ENCODE results near the gene DYSF.

DNA sequence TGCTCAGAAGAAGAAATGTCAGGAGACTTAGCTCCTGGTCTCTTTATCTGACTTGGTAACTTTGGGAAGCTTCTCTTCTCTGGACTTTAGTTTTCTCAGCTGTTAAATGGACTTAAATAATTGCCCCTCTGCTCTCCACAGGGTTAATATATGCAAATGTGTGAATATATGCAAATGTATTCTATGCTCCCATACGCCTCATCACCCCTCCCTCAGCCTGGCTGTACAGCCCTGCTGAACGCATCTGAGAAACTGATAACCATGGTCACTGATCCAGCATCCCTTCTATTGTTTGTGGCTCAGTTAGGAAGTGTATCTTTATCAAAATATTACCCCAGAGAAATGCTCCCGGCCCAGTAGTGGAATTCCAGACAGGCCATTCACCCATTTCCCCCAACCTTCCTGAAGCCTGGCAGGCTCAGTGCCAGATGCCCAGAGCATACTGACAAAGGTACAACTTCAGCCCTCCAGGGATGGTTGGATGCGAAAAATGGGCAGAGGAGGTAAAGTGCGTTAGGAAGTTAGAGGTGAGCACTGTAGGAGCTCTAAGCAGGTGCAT is 103.4 kb downstream of the DYSF start:
- TF ChIP-seq CTCF (tag by site-specific recombination; IDR thresholded peaks at IDR 0.05) (no peak), ZNF501 (tag by site-specific recombination; IDR thresholded peaks at IDR 0.05) (no peak), ZBTB10 (tag by site-specific recombination; IDR thresholded peaks at IDR 0.05) (no peak), ZSCAN23 (tag by site-specific recombination; IDR thresholded peaks at IDR 0.05) (no peak), ZNF24 (tag by site-specific recombination; IDR thresholded peaks at IDR 0.05) (no peak), ZNF639 (tag by site-specific recombination; IDR thresholded peaks at IDR 0.05) (no peak), ZFHX2 (tag by site-specific recombination; conservative IDR thresholded peaks at IDR 0.05) (no peak), ZNF76 (tag by site-specific recombination; IDR thresholded peaks at IDR 0.05; ENCODE audit: borderline replicate concordance, low read depth) (no peak), ZNF707 (tag by site-specific recombination; IDR thresholded peaks at IDR 0.05) (no peak), ZNF548 (tag by site-specific recombination; IDR thresholded peaks at IDR 0.05) (no peak), KLF16 (tag by site-specific recombination; IDR thresholded peaks at IDR 0.05) (no peak)
- TF ChIP-seq, protein P1, sequence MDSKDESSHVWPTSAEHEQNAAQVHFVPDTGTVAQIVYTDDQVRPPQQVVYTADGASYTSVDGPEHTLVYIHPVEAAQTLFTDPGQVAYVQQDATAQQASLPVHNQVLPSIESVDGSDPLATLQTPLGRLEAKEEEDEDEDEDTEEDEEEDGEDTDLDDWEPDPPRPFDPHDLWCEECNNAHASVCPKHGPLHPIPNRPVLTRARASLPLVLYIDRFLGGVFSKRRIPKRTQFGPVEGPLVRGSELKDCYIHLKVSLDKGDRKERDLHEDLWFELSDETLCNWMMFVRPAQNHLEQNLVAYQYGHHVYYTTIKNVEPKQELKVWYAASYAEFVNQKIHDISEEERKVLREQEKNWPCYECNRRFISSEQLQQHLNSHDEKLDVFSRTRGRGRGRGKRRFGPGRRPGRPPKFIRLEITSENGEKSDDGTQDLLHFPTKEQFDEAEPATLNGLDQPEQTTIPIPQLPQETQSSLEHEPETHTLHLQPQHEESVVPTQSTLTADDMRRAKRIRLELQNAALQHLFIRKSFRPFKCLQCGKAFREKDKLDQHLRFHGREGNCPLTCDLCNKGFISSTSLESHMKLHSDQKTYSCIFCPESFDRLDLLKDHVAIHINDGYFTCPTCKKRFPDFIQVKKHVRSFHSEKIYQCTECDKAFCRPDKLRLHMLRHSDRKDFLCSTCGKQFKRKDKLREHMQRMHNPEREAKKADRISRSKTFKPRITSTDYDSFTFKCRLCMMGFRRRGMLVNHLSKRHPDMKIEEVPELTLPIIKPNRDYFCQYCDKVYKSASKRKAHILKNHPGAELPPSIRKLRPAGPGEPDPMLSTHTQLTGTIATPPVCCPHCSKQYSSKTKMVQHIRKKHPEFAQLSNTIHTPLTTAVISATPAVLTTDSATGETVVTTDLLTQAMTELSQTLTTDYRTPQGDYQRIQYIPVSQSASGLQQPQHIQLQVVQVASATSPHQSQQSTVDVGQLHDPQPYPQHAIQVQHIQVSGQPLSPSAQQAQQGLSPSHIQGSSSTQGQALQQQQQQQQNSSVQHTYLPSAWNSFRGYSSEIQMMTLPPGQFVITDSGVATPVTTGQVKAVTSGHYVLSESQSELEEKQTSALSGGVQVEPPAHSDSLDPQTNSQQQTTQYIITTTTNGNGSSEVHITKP (tag by site-specific recombination; IDR thresholded peaks at IDR 0.05): no peak
- TF ChIP-seq, protein P2, sequence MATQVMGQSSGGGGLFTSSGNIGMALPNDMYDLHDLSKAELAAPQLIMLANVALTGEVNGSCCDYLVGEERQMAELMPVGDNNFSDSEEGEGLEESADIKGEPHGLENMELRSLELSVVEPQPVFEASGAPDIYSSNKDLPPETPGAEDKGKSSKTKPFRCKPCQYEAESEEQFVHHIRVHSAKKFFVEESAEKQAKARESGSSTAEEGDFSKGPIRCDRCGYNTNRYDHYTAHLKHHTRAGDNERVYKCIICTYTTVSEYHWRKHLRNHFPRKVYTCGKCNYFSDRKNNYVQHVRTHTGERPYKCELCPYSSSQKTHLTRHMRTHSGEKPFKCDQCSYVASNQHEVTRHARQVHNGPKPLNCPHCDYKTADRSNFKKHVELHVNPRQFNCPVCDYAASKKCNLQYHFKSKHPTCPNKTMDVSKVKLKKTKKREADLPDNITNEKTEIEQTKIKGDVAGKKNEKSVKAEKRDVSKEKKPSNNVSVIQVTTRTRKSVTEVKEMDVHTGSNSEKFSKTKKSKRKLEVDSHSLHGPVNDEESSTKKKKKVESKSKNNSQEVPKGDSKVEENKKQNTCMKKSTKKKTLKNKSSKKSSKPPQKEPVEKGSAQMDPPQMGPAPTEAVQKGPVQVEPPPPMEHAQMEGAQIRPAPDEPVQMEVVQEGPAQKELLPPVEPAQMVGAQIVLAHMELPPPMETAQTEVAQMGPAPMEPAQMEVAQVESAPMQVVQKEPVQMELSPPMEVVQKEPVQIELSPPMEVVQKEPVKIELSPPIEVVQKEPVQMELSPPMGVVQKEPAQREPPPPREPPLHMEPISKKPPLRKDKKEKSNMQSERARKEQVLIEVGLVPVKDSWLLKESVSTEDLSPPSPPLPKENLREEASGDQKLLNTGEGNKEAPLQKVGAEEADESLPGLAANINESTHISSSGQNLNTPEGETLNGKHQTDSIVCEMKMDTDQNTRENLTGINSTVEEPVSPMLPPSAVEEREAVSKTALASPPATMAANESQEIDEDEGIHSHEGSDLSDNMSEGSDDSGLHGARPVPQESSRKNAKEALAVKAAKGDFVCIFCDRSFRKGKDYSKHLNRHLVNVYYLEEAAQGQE (tag by site-specific recombination; IDR thresholded peaks at IDR 0.05): no peak

All from HEK293 (cell line).